GM12801 (cell line): ENCODE measurements around the gene SHFL.

Source experiments
- TF ChIP-seq, protein P1 (sequence below): IDR thresholded peaks from one replicate; pipeline ENCODE4 v1.5.1; 2011; ENCODE audit warnings: control low read depth; ENCODE audit not compliant: insufficient read length; ENCODE audit errors: extremely low read depth

Gene SHFL

GRCh38 chr19:10085641-10086590 lies at the start of gene SHFL:
TSS of gene SHFL (plus strand) at chr19:10086317. CDS start at chr19:10086428, 111 bp downstream.
- TF ChIP-seq, protein P1, sequence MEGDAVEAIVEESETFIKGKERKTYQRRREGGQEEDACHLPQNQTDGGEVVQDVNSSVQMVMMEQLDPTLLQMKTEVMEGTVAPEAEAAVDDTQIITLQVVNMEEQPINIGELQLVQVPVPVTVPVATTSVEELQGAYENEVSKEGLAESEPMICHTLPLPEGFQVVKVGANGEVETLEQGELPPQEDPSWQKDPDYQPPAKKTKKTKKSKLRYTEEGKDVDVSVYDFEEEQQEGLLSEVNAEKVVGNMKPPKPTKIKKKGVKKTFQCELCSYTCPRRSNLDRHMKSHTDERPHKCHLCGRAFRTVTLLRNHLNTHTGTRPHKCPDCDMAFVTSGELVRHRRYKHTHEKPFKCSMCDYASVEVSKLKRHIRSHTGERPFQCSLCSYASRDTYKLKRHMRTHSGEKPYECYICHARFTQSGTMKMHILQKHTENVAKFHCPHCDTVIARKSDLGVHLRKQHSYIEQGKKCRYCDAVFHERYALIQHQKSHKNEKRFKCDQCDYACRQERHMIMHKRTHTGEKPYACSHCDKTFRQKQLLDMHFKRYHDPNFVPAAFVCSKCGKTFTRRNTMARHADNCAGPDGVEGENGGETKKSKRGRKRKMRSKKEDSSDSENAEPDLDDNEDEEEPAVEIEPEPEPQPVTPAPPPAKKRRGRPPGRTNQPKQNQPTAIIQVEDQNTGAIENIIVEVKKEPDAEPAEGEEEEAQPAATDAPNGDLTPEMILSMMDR: no peak

GRCh38 chr19:10036601-10037071 lies 49.5 kb upstream of the SHFL start:
- TF ChIP-seq, protein P1: no peak

DNA sequence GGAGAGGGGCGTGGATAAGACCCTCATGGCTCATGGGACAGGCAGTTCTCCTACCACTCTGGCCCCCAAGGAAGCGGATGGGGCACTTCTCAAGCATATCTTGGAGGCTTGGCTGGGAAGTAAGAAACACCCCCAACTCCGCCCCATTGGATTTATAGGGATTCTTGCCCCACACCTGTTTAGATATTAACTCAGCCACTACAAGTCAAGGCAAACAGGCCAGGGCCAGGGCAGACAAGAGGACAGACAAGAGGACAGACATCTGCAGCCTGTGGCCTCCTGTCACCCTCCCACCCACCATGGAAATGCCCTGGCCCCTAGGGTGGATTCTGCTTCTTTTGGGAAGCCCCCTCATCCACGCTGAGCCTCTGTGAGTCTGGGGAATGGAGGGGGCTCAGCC lies 48.8 kb upstream of the SHFL start:
- TF ChIP-seq, protein P1: no peak

DNA sequence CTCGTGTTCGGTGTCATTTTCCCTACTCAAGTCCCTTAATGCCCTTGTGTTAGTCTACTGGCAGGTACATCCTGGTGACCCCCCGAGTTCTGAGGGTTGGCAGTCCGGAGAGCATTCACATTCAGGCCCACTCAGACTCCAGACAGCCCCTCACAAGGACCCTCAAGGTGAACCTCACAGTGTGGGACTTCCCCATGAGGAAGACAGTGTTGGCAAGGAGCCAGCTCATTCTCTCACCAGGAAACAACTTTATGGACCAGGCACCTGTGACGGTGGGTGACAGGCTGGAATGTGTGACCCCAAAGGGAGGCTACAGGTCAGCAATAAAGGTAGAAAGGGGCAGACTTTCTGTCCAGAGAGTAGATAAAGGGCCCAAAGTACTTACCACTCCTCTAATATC lies 48.3 kb upstream of the SHFL start:
- TF ChIP-seq, protein P1: no peak

DNA sequence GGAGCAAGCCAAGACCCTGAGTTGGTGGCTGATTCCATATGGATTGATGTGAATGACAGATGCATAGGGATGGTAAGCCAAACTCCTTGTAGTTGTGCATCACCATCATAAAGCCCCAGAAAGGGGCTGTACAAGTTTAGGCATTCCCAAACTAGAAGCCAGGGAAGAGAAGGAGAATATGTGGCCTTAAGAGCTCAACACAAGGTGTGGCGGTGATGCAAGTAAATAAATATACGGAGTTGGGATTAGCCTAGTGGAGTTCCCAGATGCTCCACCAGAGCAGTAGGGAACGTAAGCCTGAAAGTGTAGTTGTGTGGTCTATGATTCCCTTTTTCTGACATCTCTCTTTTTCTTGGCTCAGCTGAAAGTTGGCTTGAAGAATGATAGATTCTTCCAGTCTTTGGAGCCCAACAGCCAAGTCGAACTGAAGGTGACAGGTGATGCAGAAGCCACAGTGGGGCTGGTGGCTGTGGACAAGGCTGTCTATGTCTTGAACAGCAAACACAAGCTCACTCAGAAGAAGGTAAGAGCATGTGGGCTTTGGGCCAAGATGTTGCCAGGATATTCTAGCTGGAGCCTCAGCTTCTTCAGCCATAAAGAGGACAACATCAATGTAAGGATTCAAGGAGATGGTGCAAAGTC lies 42.7 kb upstream of the SHFL start:
- TF ChIP-seq, protein P1: no peak

GRCh38 chr19:10044390-10044789 lies 41.7 kb upstream of the SHFL start:
- TF ChIP-seq, protein P1: no peak

GRCh38 chr19:10045371-10045770 lies 40.7 kb upstream of the SHFL start:
- TF ChIP-seq, protein P1: no peak
